CD14-positive monocyte (primary cell): Measurements from ENCODE around the gene DIS3L2. TPM values are rescaled to one million over a fixed set of nuclear protein-coding genes. Genes with fewer than 3 reads are reported as not detected.

ENCODE experiments used
- DNase-seq, 3 donors: peaks; one replicate each; pipeline ENCODE4 v3.0.0-alpha.2; 2011 to 2022
- H2AFZ ChIP-seq: 2 replicates; pipeline ENCODE4 v1.6.0; 2012; ENCODE audit warnings: mild to moderate bottlenecking, low read depth, low read length, inconsistent platforms; ENCODE audit not compliant: insufficient read depth, poor library complexity, severe bottlenecking
- H3K27ac ChIP-seq, 2 donors: 1 replicate in 1 of 2; 2 replicates in 1 of 2; pipeline ENCODE4 v1.5.1; 2012 to 2013; ENCODE audit warnings: low read length in 2 of 2, control low read depth in 1 of 2, inconsistent platforms in 1 of 2, low read depth in 1 of 2, mild to moderate bottlenecking in 1 of 2
- H3K27me3 ChIP-seq, 2 donors: one replicate each; pipeline versions ENCODE4 v1.6.0 to v1.6.1; 2011 to 2013; ENCODE audit warnings: low read length in 2 of 2; ENCODE audit not compliant: control insufficient read depth in 2 of 2, insufficient read depth in 2 of 2
- H3K36me3 ChIP-seq, 2 donors: replicated peaks in 1 of 2; 1 replicate in 1 of 2; 2 replicates in 1 of 2; pipeline versions ENCODE4 v1.5.1 to v1.6.1; 2012 to 2013; ENCODE audit warnings: low read length in 2 of 2, control low read depth in 1 of 2, inconsistent platforms in 1 of 2, mild to moderate bottlenecking in 1 of 2; ENCODE audit not compliant: insufficient read depth in 2 of 2, control insufficient read depth in 1 of 2
- H3K4me1 ChIP-seq, 2 donors: 1 replicate in 1 of 2; 2 replicates in 1 of 2; pipeline versions ENCODE4 v1.5.1 to v1.6.1; 2012 to 2013; ENCODE audit warnings: low read length in 2 of 2, control low read depth in 1 of 2, inconsistent platforms in 1 of 2, mild to moderate bottlenecking in 1 of 2, moderate library complexity in 1 of 2; ENCODE audit not compliant: insufficient read depth in 2 of 2, control insufficient read depth in 1 of 2
- H3K4me2 ChIP-seq: replicated peaks from 2 replicates; pipeline ENCODE3; 2012; ENCODE audit warnings: low read length, moderate library complexity, mild to moderate bottlenecking; ENCODE audit not compliant: poor library complexity, severe bottlenecking; ENCODE audit errors: extremely low read depth
- H3K4me3 ChIP-seq, 3 experiments: fragments of 200-600 bp in 1 of 3; sonication (generic) in 1 of 3; replicated peaks in 1 of 3; 1 replicate in 2 of 3; 2 replicates in 1 of 3; pipeline ENCODE4 v1.5.1; 2011 to 2013; ENCODE audit warnings: low read length in 3 of 3, mild to moderate bottlenecking in 3 of 3, control low read depth in 2 of 3, low read depth in 2 of 3, inconsistent platforms in 1 of 3, moderate library complexity in 1 of 3
- H3K79me2 ChIP-seq: 2 replicates; pipeline ENCODE4 v1.6.0; 2012; ENCODE audit warnings: mild to moderate bottlenecking, control low read depth, inconsistent platforms, low read length, moderate library complexity; ENCODE audit not compliant: insufficient read depth
- H3K9ac ChIP-seq: 2 replicates; pipeline ENCODE4 v1.6.0; 2017; ENCODE audit warnings: low read length, mild to moderate bottlenecking; ENCODE audit not compliant: insufficient read depth, poor library complexity, severe bottlenecking
- H3K9me3 ChIP-seq, 2 donors: replicated peaks in 1 of 2; 1 replicate in 1 of 2; 2 replicates in 1 of 2; pipeline versions ENCODE4 v1.5.1 to v1.6.1; 2012 to 2013; ENCODE audit warnings: low read length in 2 of 2, control low read depth in 1 of 2; ENCODE audit not compliant: control insufficient read depth in 1 of 2, insufficient read depth in 1 of 2
- H4K20me1 ChIP-seq: 2 replicates; pipeline ENCODE4 v1.6.0; 2012; ENCODE audit warnings: mild to moderate bottlenecking, low read length, control low read depth, moderate library complexity; ENCODE audit not compliant: insufficient read depth
- H3K27ac Mint-ChIP-seq, 7 donors: one replicate each; pipeline ENCODE4 v1.8.0; 2020; ENCODE audit warnings: mild to moderate bottlenecking in 7 of 7, mixed read lengths in 7 of 7, moderate library complexity in 6 of 7, inconsistent platforms in 2 of 7
- H3K27me3 Mint-ChIP-seq, 3 donors: one replicate each; pipeline ENCODE4 v1.8.0; 2021 to 2022; ENCODE audit warnings: low read depth in 3 of 3, mild to moderate bottlenecking in 3 of 3, mixed read lengths in 3 of 3, moderate library complexity in 3 of 3, inconsistent platforms in 1 of 3
- H3K36me3 Mint-ChIP-seq, 2 donors: one replicate each; pipeline ENCODE4 v1.8.0; 2020; ENCODE audit warnings: mixed read lengths in 2 of 2, inconsistent platforms in 1 of 2, mild to moderate bottlenecking in 1 of 2
- H3K4me1 Mint-ChIP-seq: one replicate; pipeline ENCODE4 v1.8.0; 2020; ENCODE audit warnings: mild to moderate bottlenecking, mixed read lengths
- H3K4me3 Mint-ChIP-seq, 2 donors: one replicate each; pipeline ENCODE4 v1.8.0; 2020; ENCODE audit warnings: mild to moderate bottlenecking in 2 of 2, mixed read lengths in 2 of 2, moderate library complexity in 1 of 2
- H3K9me3 Mint-ChIP-seq, 7 donors: one replicate each; pipeline ENCODE4 v1.8.0; 2020 to 2022; ENCODE audit warnings: mixed read lengths in 7 of 7, mild to moderate bottlenecking in 6 of 7, moderate library complexity in 6 of 7, inconsistent platforms in 2 of 7
- CTCF ChIP-seq: fragments of 200-600 bp; IDR thresholded peaks from one replicate; pipeline ENCODE4 v1.8.0; 2022; ENCODE audit warnings: antibody characterized with exemption, mild to moderate bottlenecking
- WGBS: methylation state at CpG from one replicate; pipeline ENCODE4 v1.1.5; 2013; ENCODE audit warnings: missing lambda C conversion rate; ENCODE audit not compliant: insufficient coverage; 5-methylcytosine and 5-hydroxymethylcytosine counted together
- intact Hi-C, 2 donors: fragments of 100-400 bp; cut with micrococcal nuclease; formaldehyde crosslinking; loops; one replicate each; pipeline versions ENCODE4 v1.15.0 to v1.15.1; 2023
- polyA plus RNA-seq, 3 donors: library from polyadenylated mRNA; depleted of rRNA in 1 of 3; unstranded in 2 of 3; stranded (reverse) in 1 of 3; fragments of 300-500 nt in 2 of 3; fragments of >200 nt in 1 of 3; fragmentation: Illumina TruSeq in 2 of 3; gene quantifications; 1 replicate in 2 of 3; 2 replicates in 1 of 3; pipeline ENCODE4 v1.2.3, GENCODE V29; 2012 to 2021

Gene DIS3L2
- polyA plus RNA-seq, 3 donors: 6.0 to 21.7 (median 6.4) TPM

DNA sequence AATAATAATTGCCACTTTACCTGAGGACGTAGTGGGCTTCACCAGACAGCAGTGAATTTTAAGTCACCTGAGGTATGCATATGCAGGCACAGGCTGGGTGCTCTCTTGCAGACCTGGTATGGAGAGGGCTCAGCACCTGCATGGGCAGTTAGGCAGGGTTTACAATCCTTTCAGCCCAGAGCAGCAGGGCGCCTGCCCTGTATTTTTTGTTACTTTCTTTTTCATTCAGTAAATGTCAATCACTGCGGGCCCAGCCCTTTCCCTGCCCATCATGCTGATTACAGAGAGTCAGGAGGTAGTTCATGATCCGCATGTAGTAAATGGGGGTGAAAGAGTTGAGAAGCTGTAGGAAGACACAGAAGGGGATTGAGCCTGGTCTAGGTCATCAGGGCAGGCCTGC is 270.0 kb downstream of the DIS3L2 start:
- peak overlapping the region in 2 of 7 donors; percentile 26 to 51 for H3K27ac Mint-ChIP-seq
- intact Hi-C loops: no loop called here

GRCh38 chr2:232232915-232233314 is 271.4 kb downstream of the DIS3L2 start:
- DNase-seq: no peak
- Mint-ChIP-seq H3K4me1 (no peaks in the 10 kb centered on the region), H3K9me3 (no peaks in the 10 kb centered on the region), H3K36me3 (peaks cover 3 to 6% of the 10 kb centered on the region in 2 donors), H3K27me3 (peaks cover 1 to 2% (median 1%) of the 10 kb centered on the region in 3 donors), H3K27ac (peak overlapping the region in 1 of 7 donors; percentile 1), H3K4me3 (no peak overlapping the region)
- Histone ChIP-seq H3K9me3 (no peaks in the 10 kb centered on the region), H3K36me3 (peaks cover 0 to under 1% of the 10 kb centered on the region in 2 donors), H3K79me2 (no peaks in the 10 kb centered on the region), H3K27ac (no peak overlapping the region), H4K20me1 (no peaks in the 10 kb centered on the region), H3K9ac (no peak overlapping the region), H3K4me1 (no peaks in the 10 kb centered on the region), H2AFZ (no peak overlapping the region), H3K4me2 (no peak overlapping the region), H3K27me3 (no peaks in the 10 kb centered on the region), H3K4me3 (no peak overlapping the region)
- no CpG with 5 or more reads among the region's 2 CpGs for WGBS
- no peak for TF ChIP-seq CTCF
- intact Hi-C loops: no loop called here

More for the DNA sequence above, 270.0 kb downstream of the DIS3L2 start:
- Histone ChIP-seq H3K9ac (no peak overlapping the region), H3K27me3 (no peaks in the 10 kb centered on the region), H3K27ac (no peak overlapping the region), H3K9me3 (no peaks in the 10 kb centered on the region), H3K4me1 (no peaks in the 10 kb centered on the region), H3K79me2 (no peaks in the 10 kb centered on the region), H2AFZ (no peak overlapping the region), H3K36me3 (no peaks in the 10 kb centered on the region), H3K4me2 (no peak overlapping the region), H4K20me1 (no peaks in the 10 kb centered on the region), H3K4me3 (no peak overlapping the region)
- no peaks in the 10 kb centered on the region for H3K4me1 Mint-ChIP-seq
- 100% methylated on average over 2 of the region's 4 CpGs for WGBS
- peaks cover 1 to 2% (median 1%) of the 10 kb centered on the region in 3 donors for H3K27me3 Mint-ChIP-seq
- no peak overlapping the region for H3K4me3 Mint-ChIP-seq
- peaks cover 3 to 4% of the 10 kb centered on the region in 2 donors for H3K36me3 Mint-ChIP-seq
- no peaks in the 10 kb centered on the region for H3K9me3 Mint-ChIP-seq
- TF ChIP-seq CTCF: no peak
- no peak for DNase-seq
